ENCODE results near the gene SH2D5. TPM values are rescaled to one million over a fixed set of nuclear protein-coding genes. Genes with fewer than 3 reads are reported as not detected.

SH2D5 gene
- polyA plus RNA-seq, 2 of the 4 experiments (the other 2 are of a cell fraction), result 3.2 to 7.2 TPM

DNA sequence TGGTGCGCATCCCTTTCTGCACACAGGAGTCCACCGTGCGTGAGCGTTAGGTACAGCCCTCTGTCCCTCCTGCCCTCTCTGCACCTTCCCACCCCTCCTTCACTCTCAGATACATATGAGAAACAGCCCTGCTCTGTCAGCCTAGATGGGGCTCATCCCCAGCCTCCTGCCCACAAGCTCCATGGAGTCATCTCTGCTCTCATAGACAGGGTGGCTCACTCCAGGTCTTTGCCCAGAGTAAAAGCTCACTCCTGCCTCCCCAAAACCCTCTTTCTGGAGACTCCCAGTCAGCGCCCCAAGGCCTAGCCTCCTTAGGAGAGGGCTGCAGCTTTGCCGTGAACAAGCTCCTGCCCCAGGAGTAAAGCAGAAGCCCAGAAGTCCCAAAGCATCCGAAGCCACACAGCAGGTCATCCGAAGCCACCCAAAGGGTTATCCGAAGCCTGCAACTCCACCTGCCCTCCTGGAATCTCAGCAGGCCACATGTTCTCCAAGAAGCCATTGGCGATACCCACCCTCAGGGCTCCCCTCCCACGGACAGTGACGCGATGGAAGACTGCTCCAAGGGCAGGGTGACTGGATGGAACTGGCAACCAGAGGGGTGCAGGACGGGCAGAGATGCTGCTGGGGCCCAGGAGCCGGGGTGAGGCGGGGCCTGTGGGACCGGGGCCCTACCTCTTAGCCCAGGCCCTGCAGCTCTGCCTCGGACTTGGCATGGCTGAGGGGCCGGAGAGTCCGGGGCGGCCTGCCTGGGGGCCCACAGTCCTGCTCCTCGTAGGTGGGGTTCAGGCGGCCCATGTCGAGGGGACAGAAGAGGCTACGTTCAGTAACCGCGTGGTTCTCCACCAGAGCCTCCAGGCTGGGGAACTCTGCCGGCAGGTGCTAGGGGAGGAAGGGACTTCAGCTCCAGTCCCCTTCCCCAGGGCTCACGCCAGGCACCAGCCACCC lies 11.1 kb downstream of the SH2D5 start (continued):
- TF ChIP-seq, protein P1, sequence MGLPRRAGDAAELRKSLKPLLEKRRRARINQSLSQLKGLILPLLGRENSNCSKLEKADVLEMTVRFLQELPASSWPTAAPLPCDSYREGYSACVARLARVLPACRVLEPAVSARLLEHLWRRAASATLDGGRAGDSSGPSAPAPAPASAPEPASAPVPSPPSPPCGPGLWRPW (IDR thresholded peaks at IDR 0.05), result no peak
- TF ChIP-seq ZC3H11A (IDR thresholded peaks at IDR 0.05) (no peak), ZSCAN20 (CRISPR knock-in tag; IDR thresholded peaks at IDR 0.05) (no peak)

DNA sequence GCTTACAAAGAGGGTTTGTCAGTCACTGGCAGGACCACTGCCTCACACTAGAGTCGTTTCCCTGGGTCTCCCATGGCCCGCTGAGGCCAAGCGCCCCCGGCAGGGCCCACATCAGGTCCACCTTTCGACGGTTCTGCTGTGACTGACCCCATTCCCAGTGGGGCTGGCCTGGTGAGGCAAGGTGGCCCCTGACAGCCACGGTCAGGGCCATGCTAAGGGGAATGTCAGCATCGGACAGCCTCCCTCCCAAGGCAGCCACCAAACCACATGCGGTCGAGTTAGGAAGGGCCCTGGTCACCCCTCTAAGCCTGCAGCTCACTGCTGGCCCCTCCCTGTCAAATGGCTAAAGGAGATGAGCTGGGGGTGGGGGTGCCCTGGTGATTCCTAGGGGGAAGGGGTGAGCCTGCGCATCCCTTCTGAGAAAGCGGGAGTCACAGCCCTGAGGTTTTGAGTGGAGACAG lies 11.8 kb downstream of the SH2D5 start:
- H3K9me3 ChIP-seq, result no peaks in the 10 kb centered on the region
- POLR2A ChIA-PET, result no interaction called here
- CTCF ChIA-PET, result interaction anchor here (0.6 kb wide), 1 partner anchor 110 kb away, joined by 3 read pairs; no protein-coding TSS in a partner anchor
- no peak overlapping the region for H3K4me3 ChIP-seq
- ATAC-seq (no peak), DNase-seq (ENCODE audit: low read depth in 1 of 2, low spot score in 1 of 2) (no peak), FAIRE-seq (no peak)
- H3K4me1 ChIP-seq, result no peaks in the 10 kb centered on the region; the same call in 2 of the 3 replicates
- no peak overlapping the region for H3K27ac ChIP-seq
- H3K4me2 ChIP-seq, result no peak overlapping the region
- 86% methylated on average over 3 of the region's 12 CpGs for WGBS (ENCODE audit: missing lambda C conversion rate)
- TF ChIP-seq ESRRA (IDR thresholded peaks at IDR 0.05; ENCODE audit: borderline replicate concordance, low read length) (no peak), FOSL2 (IDR thresholded peaks at IDR 0.05) (no peak), FOSL2 (CRISPR knock-in tag; IDR thresholded peaks at IDR 0.05) (no peak), NR3C1 (IDR thresholded peaks at IDR 0.05) (no peak), HOXB13 (CRISPR knock-in tag; IDR thresholded peaks at IDR 0.05; ENCODE audit: low read depth) (no peak), EP300 (IDR thresholded peaks at IDR 0.05) (no peak), GATA3 (IDR thresholded peaks at IDR 0.05; ENCODE audit: borderline replicate concordance) (no peak), HDAC2 (IDR thresholded peaks at IDR 0.05) (no peak), POLR2A (IDR thresholded peaks at IDR 0.05; ENCODE audit: low read length) (no peak)
- TF ChIP-seq, protein P2, sequence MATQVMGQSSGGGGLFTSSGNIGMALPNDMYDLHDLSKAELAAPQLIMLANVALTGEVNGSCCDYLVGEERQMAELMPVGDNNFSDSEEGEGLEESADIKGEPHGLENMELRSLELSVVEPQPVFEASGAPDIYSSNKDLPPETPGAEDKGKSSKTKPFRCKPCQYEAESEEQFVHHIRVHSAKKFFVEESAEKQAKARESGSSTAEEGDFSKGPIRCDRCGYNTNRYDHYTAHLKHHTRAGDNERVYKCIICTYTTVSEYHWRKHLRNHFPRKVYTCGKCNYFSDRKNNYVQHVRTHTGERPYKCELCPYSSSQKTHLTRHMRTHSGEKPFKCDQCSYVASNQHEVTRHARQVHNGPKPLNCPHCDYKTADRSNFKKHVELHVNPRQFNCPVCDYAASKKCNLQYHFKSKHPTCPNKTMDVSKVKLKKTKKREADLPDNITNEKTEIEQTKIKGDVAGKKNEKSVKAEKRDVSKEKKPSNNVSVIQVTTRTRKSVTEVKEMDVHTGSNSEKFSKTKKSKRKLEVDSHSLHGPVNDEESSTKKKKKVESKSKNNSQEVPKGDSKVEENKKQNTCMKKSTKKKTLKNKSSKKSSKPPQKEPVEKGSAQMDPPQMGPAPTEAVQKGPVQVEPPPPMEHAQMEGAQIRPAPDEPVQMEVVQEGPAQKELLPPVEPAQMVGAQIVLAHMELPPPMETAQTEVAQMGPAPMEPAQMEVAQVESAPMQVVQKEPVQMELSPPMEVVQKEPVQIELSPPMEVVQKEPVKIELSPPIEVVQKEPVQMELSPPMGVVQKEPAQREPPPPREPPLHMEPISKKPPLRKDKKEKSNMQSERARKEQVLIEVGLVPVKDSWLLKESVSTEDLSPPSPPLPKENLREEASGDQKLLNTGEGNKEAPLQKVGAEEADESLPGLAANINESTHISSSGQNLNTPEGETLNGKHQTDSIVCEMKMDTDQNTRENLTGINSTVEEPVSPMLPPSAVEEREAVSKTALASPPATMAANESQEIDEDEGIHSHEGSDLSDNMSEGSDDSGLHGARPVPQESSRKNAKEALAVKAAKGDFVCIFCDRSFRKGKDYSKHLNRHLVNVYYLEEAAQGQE (IDR thresholded peaks at IDR 0.05), result no peak
- TF ChIP-seq, protein P3, sequence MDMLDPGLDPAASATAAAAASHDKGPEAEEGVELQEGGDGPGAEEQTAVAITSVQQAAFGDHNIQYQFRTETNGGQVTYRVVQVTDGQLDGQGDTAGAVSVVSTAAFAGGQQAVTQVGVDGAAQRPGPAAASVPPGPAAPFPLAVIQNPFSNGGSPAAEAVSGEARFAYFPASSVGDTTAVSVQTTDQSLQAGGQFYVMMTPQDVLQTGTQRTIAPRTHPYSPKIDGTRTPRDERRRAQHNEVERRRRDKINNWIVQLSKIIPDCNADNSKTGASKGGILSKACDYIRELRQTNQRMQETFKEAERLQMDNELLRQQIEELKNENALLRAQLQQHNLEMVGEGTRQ (IDR thresholded peaks at IDR 0.05), result no peak

- no peak overlapping the region for H3K4me2 ChIP-seq
- CTCF ChIA-PET, result interaction anchor here (0.6 to 1.2 kb wide), 2 partner anchors 12 to 111 kb away, joined by 3 read pairs; no protein-coding TSS in a partner anchor
- no peak overlapping the region for H3K4me3 ChIP-seq
- no peaks in the 10 kb centered on the region for H3K4me1 ChIP-seq
- DNase-seq (ENCODE audit: low read depth in 1 of 2, low spot score in 1 of 2) (no peak), FAIRE-seq (no peak), ATAC-seq (no peak)
- POLR2A ChIA-PET, result no interaction called here
- H3K27ac ChIP-seq, result no peak overlapping the region
- no peaks in the 10 kb centered on the region for H3K9me3 ChIP-seq
- 89% methylated on average over 5 of the region's 5 CpGs for WGBS (ENCODE audit: missing lambda C conversion rate)
- TF ChIP-seq CEBPB (IDR thresholded peaks at IDR 0.05) (no peak), ELK1 (IDR thresholded peaks at IDR 0.05; ENCODE audit: low read depth, low read length) (no peak), NR3C1 (IDR thresholded peaks at IDR 0.05) (no peak), ESRRA (IDR thresholded peaks at IDR 0.05; ENCODE audit: borderline replicate concordance, low read length) (no peak), BCL3 (IDR thresholded peaks at IDR 0.05) (no peak), NFE2L2 (conservative IDR thresholded peaks at IDR 0.05; ENCODE audit: low read length) (no peak), CHD2 (IDR thresholded peaks at IDR 0.05; ENCODE audit: low read length, partially characterized antibody) (no peak), ZC3H11A (IDR thresholded peaks at IDR 0.05) (no peak), EP300 (IDR thresholded peaks at IDR 0.05) (no peak), HDAC2 (IDR thresholded peaks at IDR 0.05) (no peak), TFCP2L1 (CRISPR knock-in tag; IDR thresholded peaks at IDR 0.05) (no peak), POLR2A (IDR thresholded peaks at IDR 0.05; ENCODE audit: low read length) (no peak)
- TF ChIP-seq, protein P4, sequence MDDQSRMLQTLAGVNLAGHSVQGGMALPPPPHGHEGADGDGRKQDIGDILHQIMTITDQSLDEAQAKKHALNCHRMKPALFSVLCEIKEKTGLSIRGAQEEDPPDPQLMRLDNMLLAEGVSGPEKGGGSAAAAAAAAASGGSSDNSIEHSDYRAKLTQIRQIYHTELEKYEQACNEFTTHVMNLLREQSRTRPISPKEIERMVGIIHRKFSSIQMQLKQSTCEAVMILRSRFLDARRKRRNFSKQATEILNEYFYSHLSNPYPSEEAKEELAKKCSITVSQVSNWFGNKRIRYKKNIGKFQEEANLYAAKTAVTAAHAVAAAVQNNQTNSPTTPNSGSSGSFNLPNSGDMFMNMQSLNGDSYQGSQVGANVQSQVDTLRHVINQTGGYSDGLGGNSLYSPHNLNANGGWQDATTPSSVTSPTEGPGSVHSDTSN (IDR thresholded peaks at IDR 0.05), result no peak
- TF ChIP-seq, protein P5, sequence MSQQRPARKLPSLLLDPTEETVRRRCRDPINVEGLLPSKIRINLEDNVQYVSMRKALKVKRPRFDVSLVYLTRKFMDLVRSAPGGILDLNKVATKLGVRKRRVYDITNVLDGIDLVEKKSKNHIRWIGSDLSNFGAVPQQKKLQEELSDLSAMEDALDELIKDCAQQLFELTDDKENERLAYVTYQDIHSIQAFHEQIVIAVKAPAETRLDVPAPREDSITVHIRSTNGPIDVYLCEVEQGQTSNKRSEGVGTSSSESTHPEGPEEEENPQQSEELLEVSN (IDR thresholded peaks at IDR 0.05; ENCODE audit: borderline replicate concordance, low read depth), result no peak
- TF ChIP-seq, protein P3 (IDR thresholded peaks at IDR 0.05), result no peak
Measured at GRCh38 chr1:20719871-20720620, 12.5 kb downstream of the SH2D5 start.

Data from A549 (cell line).